GM12878 (cell line): ENCODE data around the gene MID1. TPM values are rescaled to one million over a fixed set of nuclear protein-coding genes. Genes with fewer than 3 reads are reported as not detected.

ENCODE experiments used
- ATAC-seq: fragments of 200-7000 bp; cut with Tn5 transposase; 3 replicates; pipeline ENCODE4 v1.9.1; 2020; ENCODE audit warnings: mild to moderate bottlenecking, moderate library complexity
- BruUV-seq: library from RNA; stranded (reverse); fragments of 400-500 nt; replicated peaks from 2 replicates; lab custom pipeline; 2021; lab: Mats Ljungman, UMichigan
- CTCF ChIA-PET: fragments of 300-600 bp; sonication (Branson Sonifier 250); formaldehyde crosslinking; extraction: SDS; loops from one replicate; lab custom pipeline; 2021; ENCODE audit warnings: inconsistent platforms; lab: Yijun Ruan, JAX
- POLR2A ChIA-PET: fragments of 350-600 bp; formaldehyde crosslinking; extraction: SDS; loops from one replicate; lab custom pipeline; 2021; ENCODE audit warnings: inconsistent platforms; lab: Charles Lee
- RAD21 ChIA-PET: fragments of 300-600 bp; sonication (Branson Sonifier 250); formaldehyde crosslinking; loops from one replicate; lab custom pipeline; 2023; ENCODE audit warnings: antibody characterized with exemption; ENCODE audit not compliant: unreplicated experiment; lab: Charles Lee
- SMC1A ChIA-PET: fragments of 300-600 bp; sonication (Branson Sonifier 250); formaldehyde crosslinking; loops from one replicate; lab custom pipeline; 2023; ENCODE audit not compliant: unreplicated experiment, uncharacterized antibody; lab: Charles Lee
- DNase-seq: peaks from one replicate; pipeline ENCODE4 v3.0.0-alpha.2; 2011; ENCODE audit warnings: low read depth, low spot score
- FAIRE-seq: peaks from 3 replicates; lab custom pipeline; 2011; peaks lifted over from hg19 to GRCh38; lab: Jason Lieb, UNC
- H2AFZ ChIP-seq: 2 replicates; pipeline ENCODE4 v1.6.0; 2011; ENCODE audit warnings: low read depth, low read length, control low read depth; ENCODE audit not compliant: control insufficient read depth
- H3K27ac ChIP-seq: 2 replicates; pipeline ENCODE4 v1.5.1; 2011; ENCODE audit warnings: control low read depth; ENCODE audit not compliant: control insufficient read depth, insufficient read depth
- H3K27me3 ChIP-seq, 2 experiments: replicated peaks in 1 of 2; 2 replicates each; pipeline versions ENCODE4 v1.6.0 to v1.6.1; 2011; ENCODE audit warnings: low read length in 1 of 2; ENCODE audit not compliant: control insufficient read depth in 2 of 2, insufficient read depth in 2 of 2
- H3K36me3 ChIP-seq, 2 experiments: 2 replicates each; pipeline ENCODE4 v1.5.1; 2011; ENCODE audit warnings: low read length in 1 of 2; ENCODE audit not compliant: control insufficient read depth in 2 of 2, insufficient read depth in 2 of 2
- H3K4me1 ChIP-seq: 2 replicates; pipeline ENCODE4 v1.6.1; 2011; ENCODE audit warnings: mild to moderate bottlenecking, low read length, moderate library complexity, mixed read lengths; ENCODE audit not compliant: control insufficient read depth, insufficient read depth
- H3K4me2 ChIP-seq: 2 replicates; pipeline ENCODE4 v1.6.0; 2011; ENCODE audit warnings: control low read depth; ENCODE audit not compliant: control insufficient read depth, insufficient read depth
- H3K4me3 ChIP-seq: fragments of 200-600 bp; sonication (generic); 2 replicates; pipeline ENCODE4 v1.5.1; 2016
- H3K79me2 ChIP-seq: 2 replicates; pipeline ENCODE4 v1.6.0; 2011; ENCODE audit warnings: low read length; ENCODE audit not compliant: control insufficient read depth, insufficient read depth
- H3K9ac ChIP-seq: 2 replicates; pipeline ENCODE4 v1.8.0; 2011; ENCODE audit warnings: low read length, control low read depth, mixed read lengths; ENCODE audit not compliant: control insufficient read depth, insufficient read depth
- H3K9me3 ChIP-seq: replicated peaks from 3 replicates; pipeline ENCODE4 v1.5.1; 2011; ENCODE audit warnings: mild to moderate bottlenecking, low read length; ENCODE audit not compliant: control insufficient read depth, insufficient read depth
- H4K20me1 ChIP-seq: 2 replicates; pipeline ENCODE4 v1.6.0; 2011; ENCODE audit not compliant: control insufficient read depth, insufficient read depth
- BHLHE40 ChIP-seq, 2 experiments: fragments of 450-650 bp in 1 of 2; IDR thresholded peaks; 2 replicates each; pipeline ENCODE4 v1.6.1; 2011 to 2017; ENCODE audit warnings: low read depth in 2 of 2, borderline replicate concordance in 1 of 2, improper control_type of control experiment in 1 of 2, low read length in 1 of 2, mild to moderate bottlenecking in 1 of 2
- E2F4 ChIP-seq: IDR thresholded peaks from 2 replicates; pipeline ENCODE4 v1.6.1; 2012; ENCODE audit warnings: low read depth, low read length, improper control_type of control experiment
- GATAD2B ChIP-seq: fragments of 450-650 bp; conservative IDR thresholded peaks from 2 replicates; pipeline ENCODE4 v1.6.1; 2017; ENCODE audit warnings: low read depth, mild to moderate bottlenecking, moderate library complexity
- HDAC2 ChIP-seq: fragments of 200-600 bp; sonication (generic); IDR thresholded peaks from 2 replicates; pipeline ENCODE4 v1.6.1; 2017
- HDAC6 ChIP-seq: fragments of 200-600 bp; sonication (generic); IDR thresholded peaks from one replicate; pipeline ENCODE4 v1.8.0; 2017; ENCODE audit warnings: antibody characterized with exemption; ENCODE audit not compliant: unreplicated experiment
- IKZF2 ChIP-seq, 2 experiments: fragments of 450-650 bp; IDR thresholded peaks; 2 replicates each; pipeline ENCODE4 v1.6.1; 2017; ENCODE audit warnings: mild to moderate bottlenecking in 2 of 2, moderate library complexity in 2 of 2
- PKNOX1 ChIP-seq: fragments of 450-650 bp; IDR thresholded peaks from 2 replicates; pipeline ENCODE4 v1.6.1; 2016; ENCODE audit warnings: mild to moderate bottlenecking
- POLR2AphosphoS5 ChIP-seq: IDR thresholded peaks from 2 replicates; pipeline ENCODE4 v1.6.1; 2011; ENCODE audit warnings: mild to moderate bottlenecking, low read length, inconsistent platforms
- RAD21 ChIP-seq: IDR thresholded peaks from 2 replicates; pipeline ENCODE4 v1.6.1; 2011; ENCODE audit warnings: mild to moderate bottlenecking, low read depth, low read length, moderate library complexity; ENCODE audit not compliant: insufficient read depth
- ZBTB33 ChIP-seq: fragments of 450-650 bp; IDR thresholded peaks from 2 replicates; pipeline ENCODE4 v1.6.1; 2017; ENCODE audit warnings: mild to moderate bottlenecking
- ZNF592 ChIP-seq: fragments of 450-650 bp; IDR thresholded peaks from 2 replicates; pipeline ENCODE4 v1.6.1; 2017; ENCODE audit warnings: mild to moderate bottlenecking, moderate library complexity
- ZNF687 ChIP-seq: fragments of 450-650 bp; IDR thresholded peaks from 2 replicates; pipeline ENCODE4 v1.6.1; 2017; ENCODE audit warnings: mild to moderate bottlenecking, moderate library complexity
- WGBS: methylation state at CpG from one replicate; pipeline ENCODE4 v1.1.6; 2016; ENCODE audit warnings: low lambda C conversion rate; ENCODE audit not compliant: insufficient replicate concordance, insufficient coverage; ENCODE audit errors: missing lambda C conversion rate; 5-methylcytosine and 5-hydroxymethylcytosine counted together
- in situ Hi-C: fragments of 300-500 bp; cut with MboI; formaldehyde crosslinking; loops from 9 replicates; pipeline ENCODE4 v1.14.3; 2018; ENCODE audit warnings: mixed read lengths
- intact Hi-C: fragments of 100-400 bp; cut with micrococcal nuclease; formaldehyde crosslinking; loops from one replicate; pipeline ENCODE4 v1.14.2; 2022; ENCODE audit not compliant: unreplicated experiment
- polyA plus RNA-seq, 11 experiments: library from polyadenylated mRNA; depleted of rRNA in 4 of 11; unstranded in 6 of 11; stranded (reverse) in 5 of 11; fragments of >200 nt; fragmentation: Nextera tagmentation in 4 of 11; fragmentation: Illumina TruSeq in 1 of 11; extraction: Ambion mirVana in 4 of 11; extraction: Trizol in 1 of 11; gene quantifications; 1 replicate in 1 of 11; 2 replicates in 10 of 11; pipeline versions ENCODE4 v1.2.1 to v1.2.3, GENCODE V29; 2011 to 2016; ENCODE audit warnings: inconsistent platforms in 2 of 11, missing spikeins in 2 of 11, low read depth in 1 of 11
- total RNA-seq, 4 experiments: library from RNA; depleted of rRNA in 3 of 4; stranded (reverse); fragments of >200 nt in 3 of 4; fragmentation: Illumina TruSeq in 1 of 4; extraction: Trizol in 1 of 4; gene quantifications; 2 replicates each; pipeline versions ENCODE4 v1.2.1 to v1.2.3, GENCODE V29; 2013 to 2021

Gene MID1
- total and polyA plus RNA-seq, 10 of the 15 experiments (the other 5 are each of a cell fraction or from before 2014, with no cell fraction given) = 0.04 to 0.51 (median 0.14) TPM; not detected in 1

- ATAC-seq = no peak
- RAD21 ChIA-PET = no interaction called here
- H3K9me3 ChIP-seq = no peaks in the 10 kb centered on the region
- SMC1A ChIA-PET = no interaction called here
- CTCF ChIA-PET = no interaction called here
- no peak overlapping the region for H3K4me3 ChIP-seq
- POLR2A ChIA-PET = no interaction called here
- no TSS peak for BruUV-seq
- intact Hi-C loops (no loop called here), in situ Hi-C loops (no loop called here)
- no peak for FAIRE-seq
- DNase-seq = no peak
- H3K9ac ChIP-seq = no peak overlapping the region
- H4K20me1 ChIP-seq = no peaks in the 10 kb centered on the region
- no peak overlapping the region for H3K4me2 ChIP-seq
- H3K79me2 ChIP-seq = no peaks in the 10 kb centered on the region
- no peaks in the 10 kb centered on the region for H3K36me3 ChIP-seq
- no peaks in the 10 kb centered on the region for H3K4me1 ChIP-seq
- H2AFZ ChIP-seq = no peak overlapping the region
- no peak overlapping the region for H3K27ac ChIP-seq
- H3K27me3 ChIP-seq = no peaks in the 10 kb centered on the region
- WGBS = 31% methylated on average over 3 of the region's 3 CpGs
- TF ChIP-seq RAD21 (no peak), GATAD2B (no peak), ZNF592 (no peak), PKNOX1 (no peak), HDAC2 (no peak), IKZF2 (IDR thresholded peaks at IDR 0.05) (no peak), HDAC6 (no peak), BHLHE40 (IDR thresholded peaks at IDR 0.05; ENCODE audit: borderline replicate concordance in 1 of 2, low read depth in 2 of 2, low read length in 1 of 2) (no peak), E2F4 (no peak), POLR2AphosphoS5 (no peak), ZBTB33 (no peak), ZNF687 (no peak)
Observed at GRCh38 chrX:10628906-10629305, 8.5 kb upstream of the MID1 start.
